ENCODE measurements around the gene PITPNC1.
"Not testable (repeated sequence)": the region's sequence is repeated elsewhere in the genome, so short reads cannot be mapped to it uniquely, and the experiment has no call there.

The PITPNC1 gene

GRCh38 chr17:67624886-67625656 is 248.0 kb downstream of the PITPNC1 start:
- no peaks in the 10 kb centered on the region for H3K4me1 ChIP-seq
- H3K9me3 ChIP-seq: no peaks in the 10 kb centered on the region
- intact Hi-C loops (cut with DNase I; ENCODE audit: low total_unique reads): no loop called here
- DNase-seq: no peak
- H3K27me3 ChIP-seq: no peaks in the 10 kb centered on the region
- TF ChIP-seq CTCF (IDR thresholded peaks at IDR 0.05): no peak
- no peak overlapping the region for H3K27ac ChIP-seq
- H3K36me3 ChIP-seq: no peaks in the 10 kb centered on the region
- H3K4me3 ChIP-seq: no peak overlapping the region

GRCh38 chr17:67625971-67626370 is 248.9 kb downstream of the PITPNC1 start:
- no peaks in the 10 kb centered on the region for H3K27me3 ChIP-seq
- no peaks in the 10 kb centered on the region for H3K9me3 ChIP-seq
- H3K27ac ChIP-seq: no peak overlapping the region
- no peaks in the 10 kb centered on the region for H3K4me1 ChIP-seq
- H3K36me3 ChIP-seq: no peaks in the 10 kb centered on the region
- no peak for DNase-seq
- no peak overlapping the region for H3K4me3 ChIP-seq
- TF ChIP-seq CTCF (IDR thresholded peaks at IDR 0.05): no peak
- intact Hi-C loops (cut with DNase I; ENCODE audit: low total_unique reads): no loop called here

- Histone ChIP-seq H3K4me3 (no peak overlapping the region), H3K9me3 (no peaks in the 10 kb centered on the region), H3K27me3 (no peaks in the 10 kb centered on the region), H3K4me1 (no peaks in the 10 kb centered on the region), H3K36me3 (peaks cover 0 to 8% (median 3%) of the 10 kb centered on the region in 3 donors), H3K27ac (no peak overlapping the region)
- no peak for TF ChIP-seq CTCF (IDR thresholded peaks at IDR 0.05)
- DNase-seq: no peak
- intact Hi-C loops (cut with DNase I; ENCODE audit: low total_unique reads): no loop called here
These were observed 251.5 kb downstream of the PITPNC1 start for GRCh38 chr17:67628580-67629013.

- intact Hi-C loops (cut with DNase I; ENCODE audit: low total_unique reads): no loop called here
- Histone ChIP-seq H3K27me3 (no peaks in the 10 kb centered on the region), H3K4me3 (no peak overlapping the region), H3K9me3 (no peaks in the 10 kb centered on the region), H3K36me3 (peaks cover 0 to 8% (median 3%) of the 10 kb centered on the region in 3 donors), H3K4me1 (no peaks in the 10 kb centered on the region), H3K27ac (no peak overlapping the region)
- no peak for DNase-seq
- peak in 1 of 2 experiments; percentile 10 for TF ChIP-seq CTCF (IDR thresholded peaks at IDR 0.05)
These were observed 252.9 kb downstream of the PITPNC1 start for GRCh38 chr17:67629971-67630320.

GRCh38 chr17:67630836-67631235 is 253.8 kb downstream of the PITPNC1 start:
- DNase-seq; H3K36me3 ChIP-seq; H3K27me3 ChIP-seq; H3K4me3 ChIP-seq; H3K27ac ChIP-seq; intact Hi-C loops (cut with DNase I; ENCODE audit: low total_unique reads); H3K4me1 ChIP-seq; H3K9me3 ChIP-seq: not testable (repeated sequence)

GRCh38 chr17:67632141-67632540 is 255.1 kb downstream of the PITPNC1 start:
- H3K4me3 ChIP-seq: no peak overlapping the region
- no peak for TF ChIP-seq CTCF (IDR thresholded peaks at IDR 0.05)
- no peak overlapping the region for H3K27ac ChIP-seq
- H3K27me3 ChIP-seq: no peaks in the 10 kb centered on the region
- H3K9me3 ChIP-seq: no peaks in the 10 kb centered on the region
- H3K36me3 ChIP-seq: peaks cover 0 to 8% (median 3%) of the 10 kb centered on the region in 3 donors
- DNase-seq: no peak
- no peaks in the 10 kb centered on the region for H3K4me1 ChIP-seq
- intact Hi-C loops (cut with DNase I; ENCODE audit: low total_unique reads): no loop called here
